OCI-LY3 (cell line): ENCODE data around the gene TIMMDC1.

Experiments
- CTCF ChIP-seq: fragments of 200-600, 300-600 bp; sonication (generic); IDR thresholded peaks from 2 replicates; pipeline ENCODE4 v1.5.1; 2014; ENCODE audit warnings: antibody characterized with exemption, low read length, low read depth
- EZH2phosphoT487 ChIP-seq: fragments of 200-600 bp; shearing (Covaris generic); IDR thresholded peaks from 2 replicates; pipeline ENCODE4 v1.6.1; 2018; ENCODE audit warnings: antibody characterized with exemption, mixed run types, low read depth

- TF ChIP-seq CTCF, result no peak
- TF ChIP-seq EZH2phosphoT487, result no peak
Observed at GRCh38 chr3:119514637-119515036, 16.3 kb downstream of the TIMMDC1 start.
